OCI-LY3 (cell line): ENCODE results near the gene ATP6V0A1.

Experiments
- H2AFZ ChIP-seq: fragments of 200-600, 300-600 bp; shearing (Covaris generic); 2 replicates; pipeline ENCODE4 v1.6.0; 2014; ENCODE audit warnings: antibody characterized with exemption, low read depth, low read length
- H3K27ac ChIP-seq: fragments of 200-600, 300-600 bp; sonication (generic); 2 replicates; pipeline ENCODE4 v1.5.1; 2014; ENCODE audit warnings: mild to moderate bottlenecking, low read length, moderate library complexity, mixed read lengths
- H3K27me3 ChIP-seq: fragments of 200-600, 300-600 bp; sonication (generic); 2 replicates; pipeline ENCODE4 v1.6.1; 2014; ENCODE audit warnings: low read depth, low read length, mixed read lengths
- H3K36me3 ChIP-seq: fragments of 200-600, 300-600 bp; sonication (generic); replicated peaks from 2 replicates; pipeline ENCODE3; 2014; ENCODE audit warnings: low read depth, low read length, mixed read lengths
- H3K4me1 ChIP-seq: fragments of 300-600, 200-600 bp; sonication (generic); 2 replicates; pipeline ENCODE4 v1.6.1; 2014; ENCODE audit warnings: low read length, mixed read lengths
- H3K4me2 ChIP-seq: fragments of 200-600, 300-600 bp; sonication (generic); 2 replicates; pipeline ENCODE4 v1.6.1; 2014; ENCODE audit warnings: low read length, mixed read lengths
- H3K4me3 ChIP-seq: fragments of 300-600, 200-600 bp; sonication (generic); 2 replicates; pipeline ENCODE4 v1.5.1; 2014; ENCODE audit warnings: antibody characterized with exemption, mild to moderate bottlenecking, low read length, moderate library complexity
- H3K79me2 ChIP-seq: fragments of 300-600, 200-600 bp; shearing (Covaris generic); 2 replicates; pipeline ENCODE4 v1.6.1; 2014; ENCODE audit warnings: mild to moderate bottlenecking, low read length, mixed read lengths
- H3K9ac ChIP-seq: fragments of 300-600, 200-600 bp; shearing (Covaris generic); 2 replicates; pipeline ENCODE4 v1.6.0; 2014; ENCODE audit warnings: mild to moderate bottlenecking, low read length, moderate library complexity
- H3K9me3 ChIP-seq: fragments of 200-600, 300-600 bp; shearing (Covaris generic); 2 replicates; pipeline ENCODE4 v1.6.1; 2014; ENCODE audit warnings: low read length, mixed read lengths; ENCODE audit not compliant: insufficient read depth
- H4K20me1 ChIP-seq: fragments of 200-600, 300-600 bp; sonication (generic); 2 replicates; pipeline ENCODE4 v1.6.1; 2016; ENCODE audit warnings: low read length, mixed read lengths; ENCODE audit not compliant: insufficient read depth
- EZH2phosphoT487 ChIP-seq: fragments of 200-600 bp; shearing (Covaris generic); IDR thresholded peaks from 2 replicates; pipeline ENCODE4 v1.6.1; 2018; ENCODE audit warnings: antibody characterized with exemption, mixed run types, low read depth
- TF ChIP-seq, protein P1 (sequence below): fragments of 200-600, 300-600 bp; sonication (generic); IDR thresholded peaks from 2 replicates; pipeline ENCODE4 v1.5.1; 2014; ENCODE audit warnings: antibody characterized with exemption, low read length, low read depth

ATP6V0A1 gene

DNA sequence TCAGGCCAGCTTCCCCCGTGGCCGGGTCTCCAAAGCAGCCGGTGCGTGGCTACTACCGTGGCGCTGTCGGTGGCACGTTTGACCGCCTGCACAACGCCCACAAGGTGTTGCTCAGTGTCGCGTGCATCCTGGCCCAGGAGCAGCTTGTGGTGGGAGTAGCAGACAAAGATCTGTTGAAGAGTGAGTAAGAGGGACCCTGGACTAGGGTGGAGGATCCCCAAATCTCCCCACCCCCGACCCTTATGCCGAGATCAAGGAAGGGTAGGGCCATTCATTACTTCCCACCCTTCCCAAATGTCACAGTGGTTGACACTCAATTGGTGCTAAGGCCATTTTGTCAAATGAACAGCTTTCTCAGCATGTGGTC lies 104.4 kb downstream of the ATP6V0A1 start:
- peaks cover 40% of the 10 kb centered on the region for H3K79me2 ChIP-seq
- H3K4me2 ChIP-seq: peak overlapping the region; percentile 97
- H3K4me3 ChIP-seq: peak overlapping the region; percentile 85
- no peaks in the 10 kb centered on the region for H3K27me3 ChIP-seq
- no peaks in the 10 kb centered on the region for H4K20me1 ChIP-seq
- no peaks in the 10 kb centered on the region for H3K9me3 ChIP-seq
- no peak overlapping the region for H3K27ac ChIP-seq
- peaks cover 26% of the 10 kb centered on the region for H3K4me1 ChIP-seq
- TF ChIP-seq, protein P1, sequence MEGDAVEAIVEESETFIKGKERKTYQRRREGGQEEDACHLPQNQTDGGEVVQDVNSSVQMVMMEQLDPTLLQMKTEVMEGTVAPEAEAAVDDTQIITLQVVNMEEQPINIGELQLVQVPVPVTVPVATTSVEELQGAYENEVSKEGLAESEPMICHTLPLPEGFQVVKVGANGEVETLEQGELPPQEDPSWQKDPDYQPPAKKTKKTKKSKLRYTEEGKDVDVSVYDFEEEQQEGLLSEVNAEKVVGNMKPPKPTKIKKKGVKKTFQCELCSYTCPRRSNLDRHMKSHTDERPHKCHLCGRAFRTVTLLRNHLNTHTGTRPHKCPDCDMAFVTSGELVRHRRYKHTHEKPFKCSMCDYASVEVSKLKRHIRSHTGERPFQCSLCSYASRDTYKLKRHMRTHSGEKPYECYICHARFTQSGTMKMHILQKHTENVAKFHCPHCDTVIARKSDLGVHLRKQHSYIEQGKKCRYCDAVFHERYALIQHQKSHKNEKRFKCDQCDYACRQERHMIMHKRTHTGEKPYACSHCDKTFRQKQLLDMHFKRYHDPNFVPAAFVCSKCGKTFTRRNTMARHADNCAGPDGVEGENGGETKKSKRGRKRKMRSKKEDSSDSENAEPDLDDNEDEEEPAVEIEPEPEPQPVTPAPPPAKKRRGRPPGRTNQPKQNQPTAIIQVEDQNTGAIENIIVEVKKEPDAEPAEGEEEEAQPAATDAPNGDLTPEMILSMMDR: no peak
- no peak for TF ChIP-seq EZH2phosphoT487
- H3K36me3 ChIP-seq: peaks cover 17% of the 10 kb centered on the region
- H3K9ac ChIP-seq: peak overlapping the region; percentile 87
- H2AFZ ChIP-seq: no peak overlapping the region

DNA sequence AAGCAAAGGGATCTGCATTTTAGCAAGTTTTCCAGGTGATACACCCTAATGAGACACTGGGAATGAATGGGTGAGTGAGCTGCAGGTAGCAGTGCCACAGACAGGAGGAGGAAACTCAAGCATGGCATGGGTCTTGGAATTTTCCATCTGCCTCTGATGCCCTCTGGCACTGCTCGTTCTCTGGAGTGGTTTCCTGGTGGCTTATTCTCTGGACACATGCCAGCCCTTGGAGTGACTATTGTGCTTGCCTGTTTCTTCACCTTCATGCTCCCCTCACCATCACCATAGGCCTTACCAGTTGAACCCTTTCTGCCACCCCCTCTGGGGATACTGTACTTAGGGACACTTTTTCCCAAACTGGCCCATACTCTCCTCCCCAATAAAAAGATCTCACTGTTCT lies 104.9 kb downstream of the ATP6V0A1 start:
- Histone ChIP-seq H4K20me1 (no peaks in the 10 kb centered on the region), H3K9me3 (no peaks in the 10 kb centered on the region), H3K4me3 (peak overlapping the region; percentile 85), H3K36me3 (peaks cover 19% of the 10 kb centered on the region), H3K9ac (no peak overlapping the region), H3K79me2 (peaks cover 44% of the 10 kb centered on the region), H3K4me1 (peaks cover 26% of the 10 kb centered on the region), H2AFZ (no peak overlapping the region), H3K4me2 (peak overlapping the region; percentile 97), H3K27ac (no peak overlapping the region), H3K27me3 (no peaks in the 10 kb centered on the region)
- TF ChIP-seq EZH2phosphoT487: no peak
- TF ChIP-seq, protein P1: no peak

DNA sequence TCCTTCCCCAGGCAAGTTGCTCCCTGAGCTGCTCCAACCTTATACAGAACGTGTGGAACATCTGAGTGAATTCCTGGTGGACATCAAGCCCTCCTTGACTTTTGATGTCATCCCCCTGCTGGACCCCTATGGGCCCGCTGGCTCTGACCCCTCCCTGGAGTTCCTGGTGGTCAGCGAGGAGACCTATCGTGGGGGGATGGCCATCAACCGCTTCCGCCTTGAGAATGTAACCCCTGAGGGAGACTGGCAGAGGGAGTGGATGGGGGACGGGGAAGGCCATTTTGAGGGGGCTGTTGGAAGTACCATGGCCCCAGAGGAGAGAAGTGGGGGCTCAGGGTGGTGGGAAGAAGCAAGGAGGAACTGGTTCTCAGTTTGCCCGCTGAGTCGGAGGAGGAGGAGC lies 105.3 kb downstream of the ATP6V0A1 start:
- peak overlapping the region; percentile 97; the same call in 1 of the 2 replicates for H3K4me2 ChIP-seq
- no peak overlapping the region for H3K9ac ChIP-seq
- H3K4me1 ChIP-seq: peaks cover 26% of the 10 kb centered on the region
- no peaks in the 10 kb centered on the region for H3K27me3 ChIP-seq
- no peak overlapping the region for H3K4me3 ChIP-seq
- TF ChIP-seq EZH2phosphoT487: no peak
- TF ChIP-seq, protein P1: no peak
- H4K20me1 ChIP-seq: no peaks in the 10 kb centered on the region
- H3K79me2 ChIP-seq: peaks cover 46% of the 10 kb centered on the region
- H2AFZ ChIP-seq: no peak overlapping the region
- H3K9me3 ChIP-seq: no peaks in the 10 kb centered on the region
- H3K36me3 ChIP-seq: peaks cover 22% of the 10 kb centered on the region
- no peak overlapping the region for H3K27ac ChIP-seq

DNA sequence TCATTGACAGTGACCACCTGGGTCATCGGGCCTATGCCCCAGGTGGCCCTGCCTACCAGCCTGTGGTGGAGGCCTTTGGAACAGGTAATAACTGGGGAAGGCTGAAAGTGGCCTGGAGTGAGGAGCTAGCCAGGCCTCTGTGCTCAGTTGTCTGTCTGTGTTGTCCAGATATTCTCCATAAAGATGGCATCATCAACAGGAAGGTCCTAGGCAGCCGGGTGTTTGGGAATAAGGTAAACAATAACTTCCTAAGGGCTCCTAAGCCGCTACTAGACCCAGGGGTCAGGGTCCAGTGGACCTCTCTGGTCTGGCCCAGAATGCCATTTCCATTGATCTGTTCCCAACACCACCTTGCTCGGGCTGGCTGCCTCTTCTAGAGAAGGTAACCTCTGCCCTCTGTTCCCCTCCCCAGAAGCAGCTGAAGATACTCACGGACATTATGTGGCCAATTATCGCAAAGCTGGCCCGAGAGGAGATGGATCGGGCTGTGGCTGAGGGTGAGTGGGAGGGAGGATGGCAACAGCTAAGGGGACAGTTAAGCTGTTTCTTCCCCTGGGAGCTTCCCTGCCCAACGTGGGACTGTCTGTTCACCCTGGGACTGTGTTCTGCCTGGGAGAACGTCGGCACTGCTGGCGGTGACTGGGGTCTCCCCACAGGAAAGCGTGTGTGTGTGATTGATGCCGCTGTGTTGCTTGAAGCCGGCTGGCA lies 106.3 kb downstream of the ATP6V0A1 start:
- Histone ChIP-seq H3K27me3 (no peaks in the 10 kb centered on the region), H3K9me3 (no peaks in the 10 kb centered on the region), H2AFZ (no peak overlapping the region), H3K4me3 (no peak overlapping the region), H3K27ac (no peak overlapping the region), H3K36me3 (peaks cover 31% of the 10 kb centered on the region), H3K4me1 (peaks cover 31% of the 10 kb centered on the region), H3K9ac (no peak overlapping the region), H3K79me2 (peaks cover 46% of the 10 kb centered on the region), H4K20me1 (0 out of 2 replicates have a peak, but pooled peaks cover 2% of the 10 kb centered on the region), H3K4me2 (no peak overlapping the region)
- no peak for TF ChIP-seq EZH2phosphoT487
- TF ChIP-seq, protein P1: no peak
